Vagina (tissue), 2 donors: Measurements from ENCODE around the gene AMFR.

Experiments used
- CTCF ChIP-seq, 3 experiments: fragments of 450-650 bp in 2 of 3; fragments of 200-600 bp in 1 of 3; sonication (generic) in 1 of 3; IDR thresholded peaks; one replicate each; pipeline ENCODE4 v1.5.1; 2017 to 2019; ENCODE audit warnings: antibody characterized with exemption in 3 of 3, mild to moderate bottlenecking in 2 of 3, moderate library complexity in 2 of 3
- POLR2A ChIP-seq, 2 donors: fragments of 450-650 bp; IDR thresholded peaks; one replicate each; pipeline ENCODE4 v1.6.1; 2017; ENCODE audit warnings: antibody characterized with exemption in 2 of 2, mild to moderate bottlenecking in 2 of 2, moderate library complexity in 2 of 2
- POLR2AphosphoS5 ChIP-seq, 2 donors: sonication (generic); formaldehyde crosslinking; IDR thresholded peaks; one replicate each; pipeline ENCODE4 v1.9.0; 2017; ENCODE audit warnings: antibody characterized with exemption in 2 of 2, mild to moderate bottlenecking in 2 of 2, low read depth in 1 of 2; ENCODE audit not compliant: insufficient read depth in 1 of 2

- TF ChIP-seq CTCF (IDR thresholded peaks at IDR 0.05) (no peak), POLR2AphosphoS5 (IDR thresholded peaks at IDR 0.05; ENCODE audit: insufficient read depth in 1 of 2, low read depth in 1 of 2) (no peak), POLR2A (IDR thresholded peaks at IDR 0.05) (no peak)
Observed at GRCh38 chr16:56362706-56363105, 62.6 kb downstream of the AMFR start.
